Fibroblast of the aortic adventitia (primary cell): ENCODE data around the gene TMEM192. TPM values are rescaled to one million over a fixed set of nuclear protein-coding genes. Genes with fewer than 3 reads are reported as not detected.
A peak's percentile ranks its signal among the peaks of the same experiment; 100 is the strongest.

Experiments
- DNase-seq: peaks from one replicate; pipeline ENCODE4 v3.0.0-alpha.2; 2010; ENCODE audit warnings: low read depth
- H3K4me3 ChIP-seq: 2 replicates; pipeline ENCODE4 v1.5.1; 2011; ENCODE audit warnings: low read depth, mild to moderate bottlenecking, control low read depth, low read length, moderate library complexity
- CTCF ChIP-seq: IDR thresholded peaks from 2 replicates; pipeline ENCODE4 v1.5.1; 2011; ENCODE audit warnings: mild to moderate bottlenecking, low read length, control low read depth, inconsistent platforms; ENCODE audit not compliant: insufficient read depth
- total RNA-seq: library from RNA; depleted of rRNA; stranded (reverse); fragments of >200 nt; gene quantifications from 2 replicates; pipeline ENCODE4 v1.2.3, GENCODE V29; 2012; ENCODE audit warnings: low replicate concordance

Gene TMEM192
- total RNA-seq, 1 donor, result 9.6 TPM

GRCh38 chr4:165124488-165124887, 11.8 kb upstream of the TMEM192 start:
- DNase-seq, result no peak
- no peak overlapping the region for H3K4me3 ChIP-seq
- TF ChIP-seq CTCF, result no peak

GRCh38 chr4:165118256-165118909, 5.7 kb upstream of the TMEM192 start:
- DNase-seq, result no peak
- no peak overlapping the region for H3K4me3 ChIP-seq
- no peak for TF ChIP-seq CTCF

GRCh38 chr4:165115301-165115700, 2.6 kb upstream of the TMEM192 start:
- DNase-seq, result no peak
- TF ChIP-seq CTCF, result no peak

GRCh38 chr4:165111906-165112367, 723 bp downstream of the TMEM192 start:
- no peak for DNase-seq
- H3K4me3 ChIP-seq, result peak overlapping the region; percentile 89
- no peak for TF ChIP-seq CTCF

More at GRCh38 chr4:165115301-165115700, 2.6 kb upstream of the TMEM192 start:
- H3K4me3 ChIP-seq, result no peak overlapping the region

- no peak overlapping the region for H3K4me3 ChIP-seq
- DNase-seq, result no peak
- TF ChIP-seq CTCF, result no peak
Measured at GRCh38 chr4:165106518-165106917, 6.1 kb downstream of the TMEM192 start.

GRCh38 chr4:165101641-165102040, 11.0 kb downstream of the TMEM192 start:
- DNase-seq, result no peak
- no peak for TF ChIP-seq CTCF
- H3K4me3 ChIP-seq, result no peak overlapping the region

- TF ChIP-seq CTCF, result peak; percentile 61
- DNase-seq, result peak; percentile 52
- no peak overlapping the region for H3K4me3 ChIP-seq
Measured at GRCh38 chr4:165096776-165097175, 15.9 kb downstream of the TMEM192 start.
